Activated T-cell treated with anti-CD3 and anti-CD28 coated beads for 4 hours (primary cell): Measurements from ENCODE around the gene MOSPD3.
"Not testable (repeated sequence)": the region's sequence is repeated elsewhere in the genome, so short reads cannot be mapped to it uniquely, and the experiment has no call there.

Experiments used
- DNase-seq: peaks from one replicate; pipeline ENCODE4 v3.0.0-alpha.2; 2020

The MOSPD3 gene, protein sequence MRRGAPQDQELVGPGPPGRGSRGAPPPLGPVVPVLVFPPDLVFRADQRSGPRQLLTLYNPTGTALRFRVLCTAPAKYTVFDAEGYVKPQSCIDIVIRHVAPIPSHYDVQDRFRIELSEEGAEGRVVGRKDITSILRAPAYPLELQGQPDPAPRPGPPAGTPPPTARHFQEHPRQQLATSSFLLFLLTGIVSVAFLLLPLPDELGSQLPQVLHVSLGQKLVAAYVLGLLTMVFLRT

GRCh38 chr7:100611983-100612729, at the start of gene MOSPD3:
TSS of gene MOSPD3 (plus strand) at chr7:100612540. CDS start at chr7:100612792, 252 bp downstream.
- peak; percentile 97 for DNase-seq

DNA sequence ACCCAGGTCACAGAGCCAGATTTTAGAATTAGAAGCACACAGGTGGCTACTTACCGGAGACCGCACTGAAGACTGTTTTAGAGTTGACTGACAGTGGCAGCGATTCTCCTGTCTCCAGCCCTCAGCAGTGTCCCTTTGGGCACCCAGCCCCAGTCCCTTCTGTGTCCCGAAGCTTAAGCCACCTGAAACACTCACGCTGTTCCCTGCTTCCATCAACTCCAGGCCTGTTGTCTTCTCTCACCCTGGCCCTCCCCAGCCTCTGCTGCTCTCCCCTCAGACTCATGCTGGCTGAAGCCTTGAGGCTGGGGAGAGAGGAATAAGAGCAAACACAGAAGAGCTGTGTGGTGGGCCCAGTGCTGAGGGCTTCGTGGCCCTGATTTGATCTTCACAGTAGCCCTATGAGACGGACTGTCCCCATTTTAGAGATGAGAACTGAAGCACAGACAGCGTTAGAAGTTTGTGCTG, 49.2 kb upstream of the MOSPD3 start:
- DNase-seq: no peak

DNA sequence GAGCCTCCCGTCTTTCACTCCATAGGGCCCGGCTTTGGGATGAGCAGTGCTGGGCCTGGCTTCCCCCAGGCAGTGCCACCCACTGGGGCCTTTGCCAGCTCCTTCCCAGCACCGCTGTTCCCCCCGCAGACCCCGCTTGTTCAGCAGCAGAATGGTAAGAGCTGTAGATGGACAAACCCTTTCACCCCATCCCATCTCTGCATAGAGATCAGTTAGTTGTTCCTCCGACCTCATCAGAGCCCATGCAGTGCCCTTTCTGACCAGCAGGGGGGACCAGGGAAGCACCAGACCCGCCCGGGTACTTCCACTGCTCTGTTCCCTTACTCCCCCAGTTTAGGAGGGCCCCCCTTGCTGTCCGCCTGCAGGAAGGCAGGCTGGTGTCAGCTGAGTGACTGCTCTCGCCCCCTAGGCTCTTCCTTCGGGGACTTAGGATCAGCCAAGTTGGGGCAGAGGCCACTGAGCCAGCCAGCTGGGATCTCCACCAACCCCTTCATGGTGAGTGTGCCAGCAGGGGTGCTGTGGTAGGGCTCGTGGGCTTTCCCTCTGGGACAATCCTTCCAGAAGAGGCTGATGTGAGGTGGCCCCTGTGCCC, 48.4 kb upstream of the MOSPD3 start:
- DNase-seq: peak; percentile 86

- DNase-seq: not testable (repeated sequence)
Measured at GRCh38 chr7:100564405-100564804, 47.9 kb upstream of the MOSPD3 start.

GRCh38 chr7:100565133-100565571, 47.2 kb upstream of the MOSPD3 start:
- no peak for DNase-seq

DNA sequence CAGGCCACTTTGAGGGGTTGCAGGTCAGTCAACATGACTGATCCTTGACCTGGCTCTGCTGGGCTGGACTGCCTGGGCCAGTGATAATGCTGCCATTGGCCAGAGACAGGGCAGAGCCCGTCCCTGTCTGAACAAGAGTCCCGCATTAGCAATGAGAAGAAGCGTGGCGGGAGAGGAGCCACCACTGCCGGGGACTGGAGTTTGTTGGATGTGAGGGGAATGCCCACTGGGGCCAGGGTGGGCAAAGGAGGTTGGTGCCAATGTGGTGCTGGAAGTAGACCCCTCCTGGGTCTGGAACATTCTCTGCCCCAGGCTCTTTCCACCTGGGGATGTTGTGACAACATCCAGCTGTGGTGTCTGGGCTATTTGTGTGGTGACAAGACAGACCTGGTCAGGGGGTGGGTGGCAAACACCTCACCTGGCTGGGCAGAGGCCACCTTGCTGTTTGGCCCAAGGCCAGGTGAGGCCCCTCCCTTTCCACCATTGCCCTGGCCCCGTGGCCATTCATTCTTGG, 46.3 kb upstream of the MOSPD3 start:
- no peak for DNase-seq

GRCh38 chr7:100567031-100567730, 45.2 kb upstream of the MOSPD3 start:
- no peak for DNase-seq

GRCh38 chr7:100567751-100568175, 44.6 kb upstream of the MOSPD3 start:
- DNase-seq: no peak

DNA sequence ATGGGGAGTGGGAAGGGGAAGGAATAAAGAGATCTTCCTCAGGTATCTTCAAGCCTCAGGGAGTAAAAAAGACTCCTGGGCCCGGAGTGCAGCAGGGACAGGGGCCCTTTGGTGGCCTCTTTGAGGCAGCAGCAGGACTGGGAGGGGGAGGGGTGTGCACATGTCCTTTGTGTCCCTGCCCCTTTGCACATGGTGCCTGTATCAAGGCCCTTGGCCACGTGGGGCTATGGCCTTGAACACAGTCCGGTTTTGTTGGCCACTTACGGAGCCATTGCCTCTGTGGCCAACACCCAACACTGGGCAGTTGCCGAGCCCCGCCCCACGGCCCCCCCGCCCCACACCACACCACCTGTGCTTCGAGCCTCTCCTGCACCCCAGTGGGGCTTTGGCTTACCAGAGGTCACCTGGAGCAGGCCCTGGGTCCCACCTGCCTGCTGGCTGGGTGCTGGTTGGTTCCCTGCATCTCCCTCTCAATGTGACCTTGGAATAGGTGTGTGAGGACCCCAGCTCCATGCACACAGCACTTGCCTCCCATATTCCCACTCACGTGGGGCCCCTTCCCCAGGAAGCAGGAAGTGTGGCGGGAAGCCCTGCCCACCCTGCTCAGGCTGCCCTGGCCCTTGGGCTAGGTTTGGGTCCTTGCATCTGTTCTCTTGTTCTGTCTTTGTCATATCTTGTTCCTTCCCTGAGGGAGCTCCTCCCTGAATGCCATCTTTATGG, 44.0 kb upstream of the MOSPD3 start:
- no peak for DNase-seq

DNA sequence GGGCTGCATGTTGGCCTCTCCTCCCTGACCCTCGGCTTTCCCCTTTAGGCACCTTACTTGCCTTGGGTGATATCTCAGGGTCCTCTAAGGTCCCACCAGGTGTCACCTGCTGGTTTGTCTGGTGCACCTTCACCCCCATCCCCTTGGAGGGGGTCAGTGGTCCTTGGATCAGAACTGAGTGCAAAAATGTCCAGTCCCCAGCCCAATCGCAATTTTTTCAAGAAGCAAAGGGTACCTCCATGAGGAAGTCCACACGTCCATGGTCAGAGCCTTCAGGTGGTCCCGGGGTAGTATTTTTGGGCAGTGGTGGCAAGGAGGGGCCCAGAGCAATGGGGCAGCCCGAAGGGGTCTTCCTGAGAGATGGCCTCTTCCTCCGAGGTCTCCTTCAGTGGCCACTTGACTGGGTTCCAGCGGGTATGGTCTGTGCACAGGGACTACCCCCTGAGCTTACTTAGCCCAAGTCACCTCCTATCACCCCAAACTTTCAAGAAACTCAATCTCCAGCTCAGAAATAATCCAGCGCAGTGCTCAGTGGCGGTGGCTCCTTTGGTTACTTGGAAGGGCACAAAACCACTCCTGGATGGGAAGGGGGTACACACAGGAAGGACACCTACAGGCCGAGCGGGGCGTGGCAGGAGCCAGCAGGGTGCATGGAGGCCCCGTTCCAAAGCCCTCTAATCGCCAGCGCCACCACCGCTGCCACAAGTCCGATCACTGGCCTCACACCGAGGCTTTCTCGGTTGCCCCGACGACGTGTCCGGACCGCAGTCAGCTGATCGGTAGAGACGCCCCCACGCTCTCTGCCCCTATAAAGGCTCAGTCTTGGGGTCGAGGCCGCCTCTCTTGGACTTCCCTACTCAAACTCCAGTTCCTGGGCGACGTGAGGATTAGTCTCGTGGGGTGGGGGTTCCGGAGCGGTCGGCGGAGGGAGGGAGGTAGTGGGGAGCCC, 43.2 kb upstream of the MOSPD3 start:
- no peak for DNase-seq

DNA sequence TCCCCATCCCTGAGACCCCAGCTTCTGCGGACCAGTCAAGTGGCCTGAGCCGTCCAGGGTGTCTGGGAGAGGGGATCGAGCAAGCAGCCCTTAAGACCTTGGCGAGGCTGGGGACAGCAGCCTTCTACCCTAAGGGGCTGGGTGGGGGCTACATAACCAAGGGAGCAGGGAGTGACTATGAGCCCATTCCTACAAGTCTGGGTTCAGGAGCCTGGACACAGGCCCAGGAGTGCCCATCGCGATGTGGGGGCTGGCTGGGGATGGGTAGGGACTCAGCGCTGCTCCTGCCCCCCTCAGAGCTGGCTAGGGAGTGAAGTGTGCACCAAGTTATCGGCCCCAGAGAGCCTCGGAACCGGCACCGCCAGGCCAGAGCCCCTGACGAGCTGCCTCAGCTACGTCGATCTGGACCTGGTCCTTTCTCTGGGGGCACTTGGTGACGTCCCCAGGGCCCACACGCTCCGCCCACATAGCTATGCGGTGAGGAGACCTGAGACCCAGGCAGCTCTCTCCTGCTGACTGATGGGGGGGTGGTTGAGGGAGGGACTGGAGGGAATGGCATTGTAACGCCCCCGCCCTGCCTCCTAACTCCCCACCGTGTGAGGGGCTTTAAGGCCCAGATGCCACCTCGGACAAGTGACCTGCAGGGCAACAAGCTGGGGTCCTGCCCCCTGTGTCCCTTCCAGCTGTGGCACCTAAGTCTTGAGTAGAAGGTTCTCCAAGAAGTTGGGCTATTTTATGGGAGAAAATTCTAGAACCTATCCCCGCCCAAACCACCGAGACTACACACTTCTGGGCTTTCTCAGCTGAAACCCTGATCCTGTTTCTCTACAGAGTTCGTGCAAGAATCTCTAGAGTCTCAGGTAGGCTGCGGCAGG, 41.1 kb upstream of the MOSPD3 start:
- no peak for DNase-seq

GRCh38 chr7:100571829-100572116, 40.6 kb upstream of the MOSPD3 start:
- DNase-seq: no peak

DNA sequence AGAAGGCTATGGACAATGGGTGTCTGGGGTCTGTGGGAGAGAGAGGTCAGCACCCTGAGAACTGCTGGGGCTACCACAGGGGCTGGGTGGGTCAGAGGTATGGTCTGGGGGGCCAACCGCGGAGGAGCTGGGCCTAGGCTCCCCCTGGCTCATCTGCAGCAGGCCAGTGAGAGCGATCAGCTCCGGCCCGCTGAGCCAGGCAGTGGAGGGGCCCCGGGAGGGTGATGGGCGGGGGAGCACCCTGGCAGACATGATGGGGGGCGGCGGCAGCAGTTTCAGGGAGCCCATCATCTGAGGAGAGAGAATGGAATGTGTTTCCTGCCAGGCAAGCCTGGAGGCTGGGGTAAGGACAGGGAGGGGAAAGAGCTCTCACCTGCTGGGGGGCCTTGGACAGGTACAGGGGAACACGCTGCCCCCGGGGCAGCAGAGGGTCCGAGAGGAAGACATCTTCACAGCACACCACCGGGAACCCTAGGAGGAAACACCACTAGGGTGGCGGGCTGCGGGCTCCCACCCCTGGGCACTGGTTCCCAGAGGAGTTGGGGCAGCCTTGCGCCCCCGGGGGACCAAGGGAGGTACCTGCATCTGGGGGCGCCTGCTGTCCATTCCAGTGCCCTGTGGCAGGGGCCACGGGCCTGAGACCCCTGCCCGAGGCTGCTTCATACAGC, 39.9 kb upstream of the MOSPD3 start:
- DNase-seq: no peak

DNA sequence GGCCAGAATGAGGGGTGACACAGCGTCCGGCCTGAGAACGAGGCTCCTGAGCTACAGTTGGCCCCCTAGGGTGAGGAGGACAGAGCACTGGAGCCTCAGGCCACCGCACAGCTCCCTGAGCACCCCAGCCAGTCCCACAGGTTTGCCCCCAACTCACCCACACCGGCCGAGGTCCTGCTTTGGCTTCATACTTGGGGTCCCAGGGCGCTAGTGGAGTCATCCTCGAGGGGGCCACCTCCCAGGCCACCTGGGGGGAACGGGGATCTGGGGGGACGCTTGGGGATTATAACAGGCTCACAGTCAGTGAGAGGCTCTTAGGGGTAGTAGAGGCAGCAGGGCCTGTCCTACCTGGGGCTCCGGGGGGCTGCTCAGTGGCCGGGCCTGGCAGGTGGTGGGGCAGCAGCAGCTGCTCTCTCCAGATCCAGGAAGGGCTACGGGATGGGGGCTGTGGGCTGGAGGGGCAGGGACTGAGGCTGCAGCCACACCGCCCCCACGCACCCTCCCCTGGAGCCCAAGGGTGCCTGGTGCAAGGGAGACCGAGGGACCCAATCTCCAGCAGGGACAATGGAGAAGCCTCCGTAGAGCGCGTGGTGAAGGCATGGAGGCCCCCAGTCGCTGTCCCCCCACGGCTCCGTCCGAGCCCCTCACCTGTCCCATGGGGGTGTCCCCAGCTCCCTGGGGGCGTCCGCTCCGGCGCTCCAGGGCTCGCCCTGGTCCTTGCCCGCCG, 39.2 kb upstream of the MOSPD3 start:
- DNase-seq: no peak

DNA sequence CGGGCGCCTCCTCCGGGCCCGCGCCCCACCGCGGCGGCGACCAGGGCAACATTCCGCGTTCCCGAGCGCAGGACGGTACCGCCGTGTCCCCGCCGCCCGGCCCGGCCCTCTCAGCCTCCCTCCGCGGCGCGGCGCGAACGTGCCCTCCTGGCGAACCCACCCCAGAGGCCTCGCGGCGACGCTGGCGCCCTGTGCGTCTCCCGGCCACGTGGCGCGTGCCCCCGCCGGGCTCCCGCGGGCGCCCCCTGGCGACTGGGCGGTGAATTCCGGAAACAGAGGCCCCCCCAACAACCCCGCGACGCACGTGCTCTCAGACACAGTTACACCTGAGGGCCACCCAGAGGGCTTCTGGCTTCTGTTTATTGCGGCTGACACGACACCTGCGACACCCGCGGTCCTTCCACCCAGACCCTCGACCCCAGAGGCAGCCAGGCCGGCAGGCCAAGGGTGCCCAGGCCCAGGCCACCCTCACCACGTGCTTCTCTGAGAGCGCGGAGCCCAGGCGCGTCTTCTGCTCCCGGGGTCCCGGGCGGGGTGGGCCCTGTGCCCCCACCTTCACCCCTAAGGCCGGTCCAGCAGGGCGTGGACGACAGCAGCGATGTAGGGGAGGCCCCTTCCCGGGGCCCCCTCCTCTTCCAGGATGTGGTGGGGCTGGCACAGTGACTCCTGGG, 38.5 kb upstream of the MOSPD3 start, which contains the start of gene SAP25:
TSS of gene SAP25 (minus strand) at position 210 of the 671 bp plus-strand sequence. CDS start at position 52, 158 bp downstream.
- DNase-seq: no peak

DNA sequence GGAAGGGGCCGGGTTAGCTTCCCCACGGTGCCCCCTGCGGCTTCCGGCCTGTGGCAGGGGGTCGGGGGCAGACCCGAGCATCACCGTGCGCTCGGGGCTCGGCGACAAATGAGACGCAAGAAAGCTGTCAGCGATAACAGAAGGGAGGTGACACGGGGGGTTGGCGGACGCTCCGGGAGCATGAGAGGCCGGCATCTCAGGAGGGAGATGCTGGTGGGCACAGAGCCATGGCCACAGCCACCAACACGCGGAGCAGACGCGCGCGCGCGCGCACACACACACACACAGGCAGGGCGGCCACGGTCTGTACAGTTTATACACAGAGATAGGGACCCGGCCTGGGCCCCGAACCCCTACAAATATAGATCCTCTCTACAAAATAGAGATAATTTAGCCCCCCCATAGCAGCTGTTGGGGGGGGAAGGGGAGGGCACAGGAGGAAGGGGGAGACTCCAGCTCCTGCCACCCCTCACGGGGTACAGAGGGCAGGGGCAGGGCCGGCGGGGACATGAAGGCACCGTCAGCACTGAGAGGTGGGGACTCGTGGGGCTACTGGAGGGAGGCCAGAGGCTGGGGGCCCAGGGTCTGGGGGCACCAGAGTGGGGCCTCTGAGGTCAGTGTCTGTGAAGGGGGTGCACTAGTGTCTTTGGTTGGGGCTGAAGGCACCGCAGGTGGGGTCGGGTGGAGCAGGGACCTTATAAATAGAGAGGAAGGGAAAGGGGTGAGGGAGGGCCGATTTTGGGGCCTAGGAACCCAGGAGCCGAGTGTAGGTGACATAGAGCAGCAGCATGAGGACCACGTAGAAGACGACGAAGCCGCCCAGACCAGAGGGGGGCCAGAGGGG, 37.8 kb upstream of the MOSPD3 start:
- no peak for DNase-seq

GRCh38 chr7:100575206-100575631, 37.1 kb upstream of the MOSPD3 start:
- no peak for DNase-seq
